Liver (tissue), 2 donors: Measurements from ENCODE around the gene ARHGAP21.

Experiments used
- TF ChIP-seq, protein P1 (sequence below): fragments of 150-350 bp; IDR thresholded peaks from 2 replicates; pipeline ENCODE4 v1.5.1; 2017; ENCODE audit warnings: improper control_type of control experiment, low read depth, low read length; ENCODE audit not compliant: missing input control
- TF ChIP-seq, protein P2 (sequence below): IDR thresholded peaks from 2 replicates; pipeline ENCODE4 v1.6.1; 2016; ENCODE audit warnings: antibody characterized with exemption, mild to moderate bottlenecking
- donor health status: healthy.

DNA sequence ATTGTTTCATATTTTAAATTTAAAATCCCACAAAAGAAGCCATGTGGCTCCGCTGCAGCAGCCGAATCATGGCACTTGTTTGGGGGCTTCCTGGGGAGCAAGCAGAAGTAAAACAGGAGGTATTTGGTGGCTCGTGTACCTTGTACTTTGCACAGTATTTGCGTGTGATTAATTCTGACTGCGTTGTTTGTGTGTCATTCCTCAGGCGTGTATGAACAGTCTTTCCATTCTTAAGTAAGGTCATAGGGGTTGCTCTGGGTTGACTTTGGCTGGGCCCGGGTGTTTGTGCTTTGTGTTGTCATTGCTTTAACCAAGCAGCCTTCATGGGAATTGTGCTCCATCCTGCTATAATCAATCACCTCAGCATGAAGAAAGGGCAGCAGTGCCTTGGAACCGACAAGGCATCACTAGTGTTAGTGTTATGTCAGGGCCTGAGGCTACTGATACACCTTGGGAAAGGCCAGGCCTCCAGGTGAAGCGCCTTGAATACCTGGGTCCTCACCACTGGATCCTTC lies 182.4 kb downstream of the ARHGAP21 start:
- TF ChIP-seq, protein P1, sequence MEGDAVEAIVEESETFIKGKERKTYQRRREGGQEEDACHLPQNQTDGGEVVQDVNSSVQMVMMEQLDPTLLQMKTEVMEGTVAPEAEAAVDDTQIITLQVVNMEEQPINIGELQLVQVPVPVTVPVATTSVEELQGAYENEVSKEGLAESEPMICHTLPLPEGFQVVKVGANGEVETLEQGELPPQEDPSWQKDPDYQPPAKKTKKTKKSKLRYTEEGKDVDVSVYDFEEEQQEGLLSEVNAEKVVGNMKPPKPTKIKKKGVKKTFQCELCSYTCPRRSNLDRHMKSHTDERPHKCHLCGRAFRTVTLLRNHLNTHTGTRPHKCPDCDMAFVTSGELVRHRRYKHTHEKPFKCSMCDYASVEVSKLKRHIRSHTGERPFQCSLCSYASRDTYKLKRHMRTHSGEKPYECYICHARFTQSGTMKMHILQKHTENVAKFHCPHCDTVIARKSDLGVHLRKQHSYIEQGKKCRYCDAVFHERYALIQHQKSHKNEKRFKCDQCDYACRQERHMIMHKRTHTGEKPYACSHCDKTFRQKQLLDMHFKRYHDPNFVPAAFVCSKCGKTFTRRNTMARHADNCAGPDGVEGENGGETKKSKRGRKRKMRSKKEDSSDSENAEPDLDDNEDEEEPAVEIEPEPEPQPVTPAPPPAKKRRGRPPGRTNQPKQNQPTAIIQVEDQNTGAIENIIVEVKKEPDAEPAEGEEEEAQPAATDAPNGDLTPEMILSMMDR, result no peak
- TF ChIP-seq, protein P2, sequence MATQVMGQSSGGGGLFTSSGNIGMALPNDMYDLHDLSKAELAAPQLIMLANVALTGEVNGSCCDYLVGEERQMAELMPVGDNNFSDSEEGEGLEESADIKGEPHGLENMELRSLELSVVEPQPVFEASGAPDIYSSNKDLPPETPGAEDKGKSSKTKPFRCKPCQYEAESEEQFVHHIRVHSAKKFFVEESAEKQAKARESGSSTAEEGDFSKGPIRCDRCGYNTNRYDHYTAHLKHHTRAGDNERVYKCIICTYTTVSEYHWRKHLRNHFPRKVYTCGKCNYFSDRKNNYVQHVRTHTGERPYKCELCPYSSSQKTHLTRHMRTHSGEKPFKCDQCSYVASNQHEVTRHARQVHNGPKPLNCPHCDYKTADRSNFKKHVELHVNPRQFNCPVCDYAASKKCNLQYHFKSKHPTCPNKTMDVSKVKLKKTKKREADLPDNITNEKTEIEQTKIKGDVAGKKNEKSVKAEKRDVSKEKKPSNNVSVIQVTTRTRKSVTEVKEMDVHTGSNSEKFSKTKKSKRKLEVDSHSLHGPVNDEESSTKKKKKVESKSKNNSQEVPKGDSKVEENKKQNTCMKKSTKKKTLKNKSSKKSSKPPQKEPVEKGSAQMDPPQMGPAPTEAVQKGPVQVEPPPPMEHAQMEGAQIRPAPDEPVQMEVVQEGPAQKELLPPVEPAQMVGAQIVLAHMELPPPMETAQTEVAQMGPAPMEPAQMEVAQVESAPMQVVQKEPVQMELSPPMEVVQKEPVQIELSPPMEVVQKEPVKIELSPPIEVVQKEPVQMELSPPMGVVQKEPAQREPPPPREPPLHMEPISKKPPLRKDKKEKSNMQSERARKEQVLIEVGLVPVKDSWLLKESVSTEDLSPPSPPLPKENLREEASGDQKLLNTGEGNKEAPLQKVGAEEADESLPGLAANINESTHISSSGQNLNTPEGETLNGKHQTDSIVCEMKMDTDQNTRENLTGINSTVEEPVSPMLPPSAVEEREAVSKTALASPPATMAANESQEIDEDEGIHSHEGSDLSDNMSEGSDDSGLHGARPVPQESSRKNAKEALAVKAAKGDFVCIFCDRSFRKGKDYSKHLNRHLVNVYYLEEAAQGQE, result no peak
